HG02884 (cell line): Measurements from ENCODE around the gene MCM5.
A peak's percentile ranks its signal among the peaks of the same experiment; 100 is the strongest.
"Not testable (repeated sequence)": the region's sequence is repeated elsewhere in the genome, so short reads cannot be mapped to it uniquely, and the experiment has no call there.

Experiments used
- ATAC-seq: cut with Tn5 transposase; IDR thresholded peaks from one replicate; pipeline ENCODE4 v1.9.1; 2021; ENCODE audit warnings: mild to moderate bottlenecking, moderate library complexity; ENCODE audit not compliant: unreplicated experiment

Gene MCM5

DNA sequence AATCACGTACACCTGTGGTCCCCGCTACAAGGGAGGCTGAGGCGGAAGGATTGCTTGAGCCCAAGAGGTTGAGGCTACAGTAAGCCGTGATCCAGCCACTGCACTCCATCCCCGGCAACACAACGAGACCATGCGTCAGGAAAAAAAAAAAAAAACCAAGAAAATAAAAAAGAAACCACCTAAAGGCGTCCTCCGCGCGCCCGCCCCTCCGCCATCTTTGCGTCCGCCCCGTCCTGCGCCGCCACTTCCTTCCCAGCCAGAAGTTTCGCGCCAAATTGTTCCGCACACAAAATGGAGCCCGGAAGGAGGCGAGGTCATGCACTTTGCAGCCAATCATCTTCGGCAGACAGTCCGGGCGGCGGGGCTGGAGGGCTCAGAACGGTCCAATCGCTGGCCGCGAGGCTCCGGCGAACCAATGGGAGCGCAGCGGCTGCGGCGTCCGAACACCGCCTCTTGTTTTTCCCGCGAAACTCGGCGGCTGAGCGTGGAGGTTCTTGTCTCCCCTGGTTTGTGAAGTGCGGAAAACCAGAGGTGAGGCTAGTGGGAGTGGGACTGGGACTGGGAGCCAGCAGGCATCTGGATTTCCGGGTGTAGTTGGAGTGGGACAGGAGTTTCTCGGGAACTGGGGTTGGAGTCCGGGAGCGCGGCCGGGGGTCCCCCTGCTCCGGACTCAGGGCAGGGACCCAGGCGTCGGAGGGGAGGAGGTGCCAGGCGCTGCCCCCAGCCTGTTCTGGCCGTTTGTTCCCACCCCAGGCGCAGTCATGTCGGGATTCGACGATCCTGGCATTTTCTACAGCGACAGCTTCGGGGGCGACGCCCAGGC lies at the start of gene MCM5:
TSS of gene MCM5 (plus strand) at position 463 of the 823 bp plus-strand sequence. CDS start at position 762, 299 bp downstream.
- peak; percentile 89 for ATAC-seq

DNA sequence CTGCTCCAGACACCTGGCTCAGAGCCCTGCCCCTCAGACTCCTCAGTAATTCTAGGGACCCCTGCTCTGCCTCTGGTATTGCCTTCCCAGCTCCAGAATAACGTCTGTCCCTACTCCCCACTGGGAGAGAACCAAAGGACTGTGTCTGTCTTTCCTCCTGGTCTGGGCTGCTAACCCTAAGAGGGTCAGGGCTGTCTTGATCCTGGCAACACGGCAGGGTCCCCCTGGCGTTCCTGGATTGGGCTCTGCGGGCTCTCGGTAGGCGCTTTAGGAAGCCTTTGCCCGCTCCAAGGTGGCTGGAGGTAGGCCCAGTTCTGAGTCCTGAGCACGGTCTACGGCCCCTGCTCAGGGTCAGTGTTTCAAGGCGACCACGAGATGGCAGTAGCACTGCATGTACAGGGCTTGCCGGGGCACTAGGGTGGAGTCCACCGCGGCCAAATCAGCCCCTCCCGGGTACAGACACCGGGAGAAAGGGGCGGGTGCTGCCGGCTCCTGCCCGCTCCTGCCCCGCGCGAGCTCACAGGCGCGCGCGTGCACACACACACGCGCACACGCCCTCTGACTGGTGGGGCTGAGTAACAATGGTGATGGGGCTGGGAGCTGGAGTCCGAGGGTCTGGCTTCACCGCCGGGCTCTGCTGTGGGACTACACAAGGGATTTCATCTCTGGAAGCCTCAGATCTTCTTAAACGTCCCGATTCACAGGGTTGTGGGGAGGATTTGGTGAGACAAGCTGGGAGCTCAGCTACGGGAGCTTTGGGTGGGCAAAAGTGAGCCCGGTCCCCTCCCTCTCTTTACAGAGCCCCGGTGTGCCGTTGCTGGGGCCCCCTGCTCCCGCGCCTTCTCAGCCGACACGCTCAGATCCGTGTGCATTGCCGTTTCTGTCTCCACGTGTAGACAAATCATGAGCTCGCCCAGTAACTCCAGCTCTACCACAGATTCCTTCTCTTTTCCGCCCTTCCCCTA lies 49.1 kb upstream of the MCM5 start:
- peak; percentile 66 for ATAC-seq

DNA sequence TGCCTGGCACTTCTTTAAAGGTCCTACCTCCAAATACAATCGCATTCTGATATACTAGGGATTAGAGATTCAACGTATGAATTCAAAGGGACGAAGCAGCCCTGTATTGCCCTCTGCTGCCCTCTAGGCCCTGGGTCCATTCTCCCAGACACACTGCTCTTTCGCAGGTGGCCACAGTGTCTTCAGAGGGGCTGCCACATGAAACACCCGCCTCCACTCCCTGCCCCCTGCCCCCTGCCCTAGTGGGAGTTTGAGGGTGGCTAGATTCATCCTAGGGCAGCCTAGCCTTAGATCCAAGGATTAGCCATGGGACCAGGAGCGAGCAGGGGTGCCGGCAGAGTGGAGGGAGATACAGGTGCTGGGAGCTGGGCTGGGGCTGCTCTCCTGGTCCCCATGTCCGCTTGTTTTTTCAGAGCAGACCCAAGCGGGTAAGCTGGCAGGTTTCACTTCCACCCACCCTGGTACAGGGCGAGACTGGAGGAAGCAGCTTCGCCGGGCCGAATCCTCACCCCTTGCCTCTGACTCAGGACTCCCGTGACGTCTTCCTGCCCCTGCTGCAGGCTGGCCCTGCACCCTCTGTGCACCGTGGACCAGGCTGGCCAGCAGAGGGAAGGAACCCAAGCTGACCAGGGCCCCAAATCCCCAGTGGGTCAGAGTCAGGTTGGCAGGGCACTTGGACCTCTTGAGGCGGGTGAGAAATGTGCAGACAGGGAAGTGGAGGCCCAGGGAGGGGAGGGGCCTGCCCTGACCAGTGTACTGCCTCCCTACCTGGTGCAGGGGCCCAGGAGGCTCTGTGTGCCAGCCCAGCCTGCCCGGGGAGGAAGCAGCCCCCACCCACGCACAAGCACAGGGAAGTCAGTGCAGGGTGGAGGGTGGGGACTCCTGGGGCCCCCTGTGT lies 47.5 kb upstream of the MCM5 start:
- no peak for ATAC-seq

DNA sequence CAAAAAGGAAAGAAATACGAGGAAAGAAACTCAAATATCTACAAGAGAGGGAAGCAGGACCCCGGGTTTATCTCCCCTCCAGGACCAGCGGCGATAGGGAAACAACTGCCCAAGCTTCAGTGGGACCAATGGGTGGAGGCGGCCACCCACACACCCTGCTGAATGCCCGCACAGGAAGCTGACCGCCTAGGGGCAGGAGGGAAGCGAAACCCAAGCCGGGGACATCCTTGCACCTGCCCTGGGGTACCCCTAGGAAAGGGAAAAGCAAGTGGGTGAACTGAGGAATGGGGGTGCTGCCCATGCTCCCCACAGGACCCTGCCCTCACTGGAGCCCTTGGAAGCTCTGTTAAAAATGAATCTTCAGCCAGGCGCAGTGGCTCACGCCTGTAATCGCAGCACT lies 46.6 kb upstream of the MCM5 start:
- ATAC-seq: no peak

DNA sequence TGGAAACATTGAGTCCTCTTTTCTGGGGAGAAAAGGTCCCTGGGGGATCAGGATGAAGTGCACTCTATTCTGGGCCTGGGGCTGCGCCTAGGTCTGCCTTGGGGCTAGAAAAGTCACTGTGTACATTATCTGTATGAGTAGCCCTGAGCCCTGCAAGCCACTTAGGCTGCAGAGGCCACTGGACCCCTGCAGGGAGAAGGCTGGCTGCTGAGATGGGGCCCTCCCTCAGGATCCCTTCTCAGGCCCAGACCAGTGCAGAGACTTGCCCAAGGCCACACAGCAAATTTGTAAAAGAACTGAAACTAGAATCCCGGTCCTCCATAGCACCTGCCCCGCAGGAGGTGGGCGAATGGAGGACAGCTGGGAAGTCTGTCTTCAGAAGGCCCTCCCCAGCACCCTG lies 45.9 kb upstream of the MCM5 start:
- ATAC-seq: no peak

DNA sequence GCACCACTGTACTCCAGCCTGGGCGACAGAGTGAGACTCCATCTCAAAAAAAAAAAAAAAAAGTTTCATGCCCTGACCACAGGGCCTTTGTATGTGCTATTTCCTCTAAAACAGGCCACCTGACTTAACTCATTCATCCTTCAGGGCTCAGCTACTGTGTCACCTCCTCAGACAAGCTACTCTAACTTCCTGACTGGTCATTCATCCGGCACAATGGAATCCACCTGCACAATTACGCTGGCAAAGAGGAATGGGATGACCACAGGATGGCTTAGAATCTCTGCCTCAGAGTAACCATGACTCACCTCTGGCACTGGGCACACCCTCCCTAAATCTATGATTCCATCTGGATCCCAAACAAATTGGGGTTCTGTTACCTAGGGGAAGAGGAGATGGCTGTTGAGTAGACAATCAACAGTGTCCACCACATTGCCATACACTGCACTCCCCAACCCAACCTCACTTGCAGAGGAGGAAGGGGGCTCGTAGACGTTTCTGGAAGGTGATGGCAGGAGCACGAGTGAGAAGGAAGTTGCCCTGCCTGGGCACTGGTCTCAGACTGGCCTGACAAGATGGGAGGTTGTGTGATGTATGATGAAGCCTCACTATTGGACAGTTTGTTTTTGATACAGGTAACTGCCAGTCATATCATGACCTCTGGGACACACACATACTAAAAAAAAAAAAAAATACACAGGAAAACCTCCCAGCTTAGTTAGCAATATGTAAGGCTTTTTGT lies 41.9 kb upstream of the MCM5 start:
- no peak for ATAC-seq

DNA sequence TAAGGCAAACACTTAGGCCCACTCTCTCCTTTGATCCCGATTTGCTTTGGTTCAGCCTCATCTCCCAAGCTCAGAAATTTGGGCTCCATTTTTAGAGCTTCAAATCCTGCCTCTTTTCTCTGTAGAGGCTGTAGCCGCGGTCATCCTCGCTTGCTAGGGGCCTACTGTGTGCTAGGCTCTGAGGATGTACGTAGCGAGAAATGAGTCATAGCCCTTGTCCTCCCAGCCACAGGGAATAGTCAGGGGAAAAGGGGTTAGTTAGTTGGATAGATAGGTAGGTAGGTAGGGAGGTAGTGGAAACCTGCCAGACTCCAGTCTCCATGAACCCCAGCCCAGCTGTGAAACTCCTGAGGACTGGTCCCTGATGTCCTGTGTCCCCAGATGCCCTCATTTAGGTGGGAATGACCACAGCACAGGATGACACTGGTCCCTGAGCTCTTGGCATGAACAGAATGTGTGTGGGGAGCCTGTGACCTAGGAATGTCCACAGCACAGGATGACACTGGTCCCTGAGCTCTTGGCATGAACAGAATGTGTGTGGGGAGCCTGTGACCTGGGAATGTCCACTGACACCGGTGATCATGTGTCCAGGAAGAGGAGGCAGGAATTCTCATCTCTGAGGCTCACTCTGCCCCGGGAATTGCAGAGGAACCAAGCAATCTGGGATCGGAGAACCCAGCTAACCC lies 40.4 kb upstream of the MCM5 start:
- no peak for ATAC-seq

DNA sequence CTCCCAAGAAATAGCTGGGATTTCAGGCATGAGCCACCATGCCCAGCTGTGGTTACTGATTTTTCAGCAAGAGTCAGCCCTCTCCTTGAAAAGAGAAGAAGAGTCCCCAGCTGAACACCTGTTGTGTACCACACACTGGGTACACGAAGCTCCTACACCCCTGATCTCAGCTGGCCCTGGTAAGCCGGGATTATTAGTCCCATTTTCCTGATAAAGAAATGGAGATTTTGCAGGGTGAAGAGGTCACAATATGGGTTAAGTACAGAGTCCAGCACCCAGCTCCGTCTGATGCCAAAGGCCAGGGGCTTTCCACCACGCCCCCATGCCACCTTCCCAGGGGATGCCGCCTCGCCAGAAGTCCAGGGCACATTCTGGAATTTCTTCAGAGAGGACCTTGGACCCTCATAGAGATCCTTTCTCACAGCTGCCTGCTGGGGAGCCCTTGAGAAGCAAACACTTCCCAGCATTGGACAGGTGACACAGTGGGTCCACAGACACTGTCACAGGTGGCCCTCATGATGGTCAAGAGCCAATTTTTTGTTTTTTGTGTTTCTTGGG lies 38.9 kb upstream of the MCM5 start:
- no peak for ATAC-seq

DNA sequence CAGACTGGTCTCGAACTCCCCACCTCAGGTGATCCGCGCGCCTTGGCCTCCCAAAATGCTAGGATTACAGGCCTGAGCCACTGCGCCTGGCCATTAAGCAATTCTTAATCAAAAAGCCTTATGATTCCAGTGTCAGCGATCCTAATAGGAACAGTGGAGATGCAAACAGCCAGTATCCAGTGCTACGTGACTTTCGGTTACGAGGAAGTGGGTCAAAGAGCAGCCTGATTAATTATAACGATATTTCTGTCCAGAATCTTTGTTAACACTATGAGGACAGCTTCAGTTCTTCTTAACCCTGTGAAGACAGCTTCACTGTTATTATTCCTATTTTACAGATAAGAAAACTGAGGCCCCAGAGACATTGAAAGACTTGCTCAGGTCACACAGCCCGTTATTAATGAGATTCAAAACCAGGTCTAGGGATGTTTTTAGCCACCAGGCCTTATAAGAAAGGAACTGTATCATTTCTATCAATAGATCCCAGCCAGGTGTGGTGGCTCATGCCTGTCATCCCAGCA lies 36.3 kb upstream of the MCM5 start:
- no peak for ATAC-seq

DNA sequence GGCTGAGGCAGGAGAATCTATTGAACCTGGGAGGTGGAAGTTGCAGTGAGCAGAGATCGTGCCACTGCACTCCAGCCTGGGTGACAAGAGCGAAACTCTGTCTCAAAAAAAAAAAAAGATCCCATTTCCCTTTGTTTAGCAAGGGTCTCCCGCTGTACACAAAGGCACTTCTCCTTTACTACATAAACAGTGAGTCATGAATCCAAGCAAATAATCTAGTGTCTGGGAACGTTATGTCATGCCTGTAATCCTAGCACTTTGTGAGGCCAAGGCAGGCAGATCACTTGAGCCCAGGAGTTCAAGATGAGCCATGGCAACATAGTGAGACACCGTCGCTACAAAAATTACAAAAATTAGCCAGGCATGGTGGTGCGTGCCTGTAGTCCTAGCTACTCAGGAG lies 35.7 kb upstream of the MCM5 start:
- not testable (repeated sequence) for ATAC-seq

DNA sequence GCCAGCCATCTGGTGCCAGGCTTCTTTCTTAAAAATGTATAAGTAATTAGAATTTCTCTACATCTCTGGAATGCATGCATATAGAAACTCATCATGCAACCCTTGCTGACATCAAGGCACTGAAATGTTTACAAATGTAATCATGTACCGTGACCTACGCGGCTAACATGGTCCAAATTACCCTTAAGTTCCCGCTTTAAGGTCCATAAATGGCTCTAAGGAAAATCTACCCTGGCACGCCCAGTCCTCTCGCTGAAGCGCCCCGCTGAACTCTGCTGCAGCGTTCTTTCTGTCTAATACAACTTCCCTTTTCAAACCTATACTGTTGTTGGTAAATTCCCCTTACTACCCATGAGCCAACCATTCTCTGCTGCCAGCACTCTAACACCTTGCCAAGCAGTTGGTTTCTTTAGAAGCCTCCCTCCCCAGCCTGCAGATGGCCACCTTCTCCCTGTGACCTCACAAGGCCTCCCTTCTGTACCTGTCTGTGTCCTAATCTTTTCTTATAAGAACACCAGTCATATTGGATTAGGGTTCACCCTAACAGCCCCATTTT lies 32.5 kb upstream of the MCM5 start:
- no peak for ATAC-seq

DNA sequence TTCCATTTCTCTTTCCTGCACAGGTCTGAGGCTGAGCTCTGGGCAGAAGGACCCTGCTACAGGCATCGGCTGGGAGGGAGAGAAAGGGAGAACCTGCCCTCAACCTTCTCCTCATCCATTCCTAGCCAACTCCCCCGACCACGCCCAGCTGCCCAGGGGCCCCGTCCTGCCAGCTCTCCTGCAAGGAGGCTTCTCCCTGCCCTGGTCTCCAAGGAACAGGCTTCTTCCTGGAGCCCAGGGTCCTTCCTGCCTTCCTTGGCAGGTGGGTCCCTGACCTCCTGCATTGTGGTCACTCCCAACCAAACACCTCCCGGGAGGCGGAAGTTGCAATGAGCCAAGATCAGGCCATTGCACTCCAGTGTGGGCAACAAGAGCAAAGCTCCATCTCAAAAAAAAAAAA lies 31.6 kb upstream of the MCM5 start:
- ATAC-seq: no peak

DNA sequence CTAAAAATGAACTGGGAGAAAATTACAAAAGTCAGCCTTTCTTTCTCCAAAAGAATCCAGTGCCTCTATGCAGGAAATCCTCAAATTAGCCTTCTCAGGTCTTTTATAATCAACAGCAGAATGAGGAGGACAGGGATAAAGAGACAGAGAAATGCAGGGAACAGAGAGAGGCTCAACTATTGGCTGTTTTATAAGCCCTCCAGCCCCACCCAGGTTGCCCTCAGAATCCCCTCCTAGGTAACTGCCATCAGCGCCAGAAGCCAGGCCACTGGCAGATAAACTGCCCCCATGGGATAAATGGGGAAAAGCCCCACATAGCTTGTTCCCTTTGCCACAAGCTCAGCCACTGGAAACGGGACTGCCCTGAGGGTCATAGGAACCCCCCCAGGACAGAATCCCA lies 29.9 kb upstream of the MCM5 start:
- ATAC-seq: no peak

DNA sequence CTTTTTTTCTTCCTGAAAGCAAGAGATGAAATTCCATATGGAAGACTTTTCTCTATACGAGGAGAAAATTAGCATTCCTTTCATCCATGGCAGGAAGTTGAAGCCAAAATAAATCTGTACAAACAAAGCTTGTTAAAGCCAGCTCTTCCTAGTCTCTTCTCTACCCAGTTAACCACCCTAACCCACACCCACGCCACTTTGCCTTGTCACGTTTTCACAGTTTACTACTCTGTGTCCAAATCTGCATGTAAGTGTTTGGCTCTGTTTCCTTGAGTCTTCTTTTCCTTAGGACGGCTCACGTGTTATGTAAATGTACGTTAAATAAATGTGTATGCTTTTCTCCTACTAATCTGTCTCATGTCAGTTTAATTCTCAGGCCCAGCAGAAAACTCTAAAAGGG lies 26.2 kb upstream of the MCM5 start:
- no peak for ATAC-seq

DNA sequence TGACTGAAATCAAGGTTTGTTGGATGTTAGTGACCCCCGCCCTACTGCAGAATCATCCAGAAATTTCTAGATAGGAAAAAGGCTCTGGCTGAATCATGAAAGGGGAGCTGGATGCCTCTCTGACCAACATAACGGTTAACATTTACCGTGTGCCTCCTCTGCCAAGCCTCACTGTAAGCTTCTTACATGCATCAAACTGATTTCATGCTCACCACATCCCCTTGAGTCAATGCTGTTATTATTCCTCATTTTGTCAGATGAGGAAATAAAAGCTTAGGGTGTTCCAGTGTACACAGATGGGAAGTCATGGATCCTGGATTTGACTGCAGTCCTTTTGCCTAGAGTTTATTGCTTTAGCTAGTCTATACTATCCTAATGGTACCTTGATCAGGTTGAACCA lies 24.9 kb upstream of the MCM5 start:
- no peak for ATAC-seq

DNA sequence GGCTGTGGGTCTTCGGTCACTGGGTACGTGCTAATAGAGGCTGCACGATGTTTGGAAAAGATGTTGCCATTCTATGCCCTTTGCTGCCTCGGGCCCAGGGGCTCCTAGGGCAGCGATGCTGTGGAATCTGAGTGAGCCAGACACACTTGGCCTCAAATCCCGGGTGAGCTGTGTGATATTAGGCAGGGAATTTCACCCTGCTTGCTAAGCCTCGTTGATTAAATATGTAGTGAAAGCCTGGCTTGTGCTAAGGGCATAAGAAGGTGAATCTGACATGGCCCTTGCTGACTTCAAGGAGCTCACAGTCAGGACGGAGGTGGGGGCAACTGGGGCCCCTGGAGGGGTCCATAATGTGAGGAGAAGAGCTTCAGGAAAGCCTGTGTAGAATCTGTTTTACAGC lies 24.4 kb upstream of the MCM5 start:
- ATAC-seq: no peak

DNA sequence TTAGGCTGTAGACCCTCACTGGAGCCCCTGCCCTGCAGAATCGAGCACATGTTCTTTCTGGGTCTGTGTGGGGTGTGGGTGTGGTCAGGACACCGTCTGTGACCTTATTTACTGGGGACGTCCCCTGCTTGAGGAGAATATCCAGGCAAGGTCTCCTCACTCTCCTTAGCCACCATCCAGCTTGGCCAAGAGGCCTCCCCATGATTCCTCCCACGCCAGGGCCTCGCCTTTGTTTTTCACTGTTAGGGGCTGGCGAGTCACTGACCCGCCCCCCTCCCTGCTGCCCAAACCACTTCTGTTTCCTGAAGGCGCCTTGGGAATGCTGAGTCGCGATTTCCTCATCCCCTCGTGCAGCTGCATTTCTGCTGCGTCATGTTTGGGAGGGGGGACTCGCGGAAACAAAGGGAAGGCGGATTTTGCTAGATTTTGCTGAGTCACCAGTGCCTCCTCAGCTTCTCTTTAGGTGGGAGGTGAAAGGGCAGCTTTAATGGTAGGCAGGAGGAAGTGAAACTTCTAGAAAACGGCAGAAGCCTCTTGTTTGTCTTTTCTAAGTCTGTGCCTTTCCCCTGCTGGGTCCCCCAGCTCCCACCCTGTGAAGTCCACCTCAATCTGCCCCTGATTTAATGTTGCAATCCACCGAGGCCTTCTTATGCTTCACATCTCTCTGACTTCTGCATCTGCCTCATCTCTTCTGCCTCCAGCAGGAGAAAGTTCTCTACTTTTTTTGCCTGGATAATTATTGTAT lies 23.0 kb upstream of the MCM5 start:
- ATAC-seq: peak; percentile 45

DNA sequence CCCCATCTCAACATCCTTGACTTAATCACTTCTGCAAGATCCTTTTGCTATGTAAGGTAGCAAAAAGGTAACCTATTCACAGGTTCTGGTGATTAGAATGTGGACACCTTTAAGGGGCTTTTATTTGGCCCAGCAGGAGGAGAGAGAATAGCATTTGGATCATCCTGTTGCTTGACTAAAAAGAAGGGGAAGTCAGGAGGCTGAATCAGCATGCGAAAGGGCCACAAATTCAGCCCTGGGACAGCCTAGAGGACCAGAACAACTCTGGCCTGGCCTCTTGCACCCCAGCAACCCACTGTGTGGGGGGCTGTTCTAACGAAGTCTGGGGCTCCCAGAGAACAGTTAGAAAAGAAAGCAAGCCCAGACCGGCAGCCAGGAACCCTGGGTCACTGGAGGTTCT lies 22.2 kb upstream of the MCM5 start:
- ATAC-seq: no peak
